H1 (cell line): Measurements from ENCODE around the gene PRDX5. TPM values are rescaled to one million over a fixed set of nuclear protein-coding genes. Genes with fewer than 3 reads are reported as not detected.

ENCODE experiments used
- CTCF ChIA-PET: fragments of 300-600 bp; sonication (Branson Sonifier 250); formaldehyde crosslinking; loops from one replicate; lab custom pipeline; 2021; ENCODE audit not compliant: partially characterized antibody; lab: Charles Lee
- POLR2A ChIA-PET: fragments of 300-600 bp; sonication (Branson Sonifier 250); formaldehyde crosslinking; loops from one replicate; lab custom pipeline; 2021; ENCODE audit warnings: inconsistent platforms; ENCODE audit not compliant: partially characterized antibody; lab: Charles Lee
- DNase-seq, 2 experiments: peaks; one replicate each; pipeline versions ENCODE4 v3.0.0 to v3.0.0-alpha.2; 2010 to 2022; ENCODE audit warnings: low spot score in 2 of 2, low read depth in 1 of 2, mixed read lengths in 1 of 2
- FAIRE-seq: peaks from 2 replicates; lab custom pipeline; 2011; peaks lifted over from hg19 to GRCh38; lab: Jason Lieb, UNC
- H2AFZ ChIP-seq: 2 replicates; pipeline ENCODE4 v1.8.1; 2012; ENCODE audit warnings: low read length, inconsistent platforms
- H2AK5ac ChIP-seq: 2 replicates; pipeline ENCODE4 v1.6.1; 2013; ENCODE audit warnings: low read depth, low read length
- H2BK120ac ChIP-seq: replicated peaks from 2 replicates; pipeline ENCODE3; 2013; ENCODE audit warnings: low read depth, low read length, inconsistent platforms
- H2BK12ac ChIP-seq: 2 replicates; pipeline ENCODE4 v1.6.1; 2013; ENCODE audit warnings: low read depth, low read length
- H2BK15ac ChIP-seq: 2 replicates; pipeline ENCODE4 v1.6.1; 2013; ENCODE audit warnings: low read length
- H2BK20ac ChIP-seq: 2 replicates; pipeline ENCODE4 v1.6.1; 2013; ENCODE audit warnings: low read length
- H2BK5ac ChIP-seq: 2 replicates; pipeline ENCODE4 v1.6.1; 2013; ENCODE audit warnings: low read depth, low read length
- H3K14ac ChIP-seq: 2 replicates; pipeline ENCODE4 v1.6.1; 2013; ENCODE audit warnings: inconsistent platforms; ENCODE audit not compliant: insufficient read length
- H3K18ac ChIP-seq: 2 replicates; pipeline ENCODE4 v1.6.1; 2013; ENCODE audit warnings: low read length; ENCODE audit errors: extremely low read depth
- H3K23ac ChIP-seq: 2 replicates; pipeline ENCODE4 v1.6.1; 2013; ENCODE audit warnings: inconsistent platforms; ENCODE audit not compliant: insufficient read length
- H3K23me2 ChIP-seq: 2 replicates; pipeline ENCODE4 v1.6.1; 2013; ENCODE audit warnings: low read depth, low read length
- H3K27ac ChIP-seq: 2 replicates; pipeline ENCODE4 v1.6.1; 2011; ENCODE audit warnings: low read depth, low read length, inconsistent platforms
- H3K27me3 ChIP-seq, 4 experiments: replicated peaks in 1 of 4; 1 replicate in 1 of 4; 2 replicates in 3 of 4; pipeline versions ENCODE4 v1.6.1 to v1.8.1; 2011 to 2013; ENCODE audit warnings: low read length in 3 of 4, mild to moderate bottlenecking in 3 of 4, inconsistent platforms in 2 of 4, mixed read lengths in 2 of 4, moderate library complexity in 1 of 4; ENCODE audit not compliant: control insufficient read depth in 3 of 4, insufficient read depth in 3 of 4; ENCODE audit errors: extremely low read depth in 1 of 4
- H3K36me3 ChIP-seq, 4 experiments: 2 replicates each; pipeline versions ENCODE4 v1.6.1 to v1.8.1; 2011 to 2013; ENCODE audit warnings: mild to moderate bottlenecking in 4 of 4, low read length in 3 of 4, moderate library complexity in 2 of 4, control low read depth in 1 of 4, inconsistent platforms in 1 of 4; ENCODE audit not compliant: insufficient read depth in 4 of 4, control insufficient read depth in 2 of 4
- H3K4ac ChIP-seq: replicated peaks from 2 replicates; pipeline ENCODE3; 2013; ENCODE audit warnings: low read length, low read depth, mixed read lengths, inconsistent platforms; ENCODE audit not compliant: insufficient read length
- H3K4me1 ChIP-seq, 4 experiments: replicated peaks in 1 of 4; 1 replicate in 1 of 4; 2 replicates in 3 of 4; pipeline versions ENCODE4 v1.6.1 to v1.8.1; 2011 to 2013; ENCODE audit warnings: low read length in 3 of 4, inconsistent platforms in 2 of 4, mixed read lengths in 1 of 4; ENCODE audit not compliant: insufficient read depth in 4 of 4, control insufficient read depth in 3 of 4
- H3K4me2 ChIP-seq, 2 experiments: 2 replicates each; pipeline versions ENCODE4 v1.6.1 to v1.8.1; 2011 to 2013; ENCODE audit warnings: low read depth in 2 of 2, low read length in 2 of 2, control low read depth in 1 of 2, inconsistent platforms in 1 of 2, mild to moderate bottlenecking in 1 of 2; ENCODE audit not compliant: insufficient read depth in 1 of 2
- H3K4me3 ChIP-seq, 4 experiments: fragments of 200-600, 300-600 bp in 1 of 4; sonication (generic), shearing (Covaris generic), sonication (Bioruptor Twin) in 1 of 4; 2 replicates each; pipeline versions ENCODE4 v1.5.1 to v1.8.1; 2011 to 2016; ENCODE audit warnings: low read length in 4 of 4, low read depth in 3 of 4, control low read depth in 2 of 4, inconsistent platforms in 2 of 4, mild to moderate bottlenecking in 2 of 4, mixed read lengths in 1 of 4, moderate library complexity in 1 of 4; ENCODE audit not compliant: insufficient read depth in 2 of 4; ENCODE audit errors: extremely low read depth in 1 of 4
- H3K56ac ChIP-seq: replicated peaks from 2 replicates; pipeline ENCODE3; 2013; ENCODE audit warnings: low read depth, mild to moderate bottlenecking, mixed read lengths, low read length, inconsistent platforms; ENCODE audit not compliant: insufficient read length
- H3K79me1 ChIP-seq: 2 replicates; pipeline ENCODE4 v1.6.1; 2013; ENCODE audit warnings: low read depth, low read length, control low read depth
- H3K79me2 ChIP-seq, 2 experiments: 2 replicates each; pipeline versions ENCODE4 v1.6.1 to v1.8.1; 2012 to 2013; ENCODE audit warnings: low read length in 2 of 2, mild to moderate bottlenecking in 2 of 2, inconsistent platforms in 1 of 2; ENCODE audit not compliant: insufficient read depth in 2 of 2, control insufficient read depth in 1 of 2
- H3K9ac ChIP-seq, 4 experiments: replicated peaks in 1 of 4; 1 replicate in 1 of 4; 2 replicates in 3 of 4; pipeline versions ENCODE4 v1.6.1 to v1.8.1; 2011 to 2013; ENCODE audit warnings: low read depth in 3 of 4, low read length in 3 of 4, control low read depth in 2 of 4, mild to moderate bottlenecking in 2 of 4, moderate library complexity in 2 of 4, inconsistent platforms in 1 of 4; ENCODE audit errors: extremely low read depth in 1 of 4
- H3K9me3 ChIP-seq, 2 experiments: 2 replicates each; pipeline versions ENCODE4 v1.6.1 to v1.8.1; 2012 to 2013; ENCODE audit warnings: mild to moderate bottlenecking in 2 of 2, moderate library complexity in 2 of 2, control low read depth in 1 of 2, inconsistent platforms in 1 of 2, low read depth in 1 of 2, low read length in 1 of 2, mixed read lengths in 1 of 2; ENCODE audit not compliant: insufficient read depth in 2 of 2
- H4K20me1 ChIP-seq, 2 experiments: replicated peaks in 1 of 2; 2 replicates each; pipeline versions ENCODE3 to v1.8.1; 2011 to 2013; ENCODE audit warnings: inconsistent platforms in 2 of 2, low read length in 2 of 2, mild to moderate bottlenecking in 1 of 2; ENCODE audit not compliant: insufficient read depth in 2 of 2, control insufficient read depth in 1 of 2
- H4K5ac ChIP-seq: 2 replicates; pipeline ENCODE4 v1.6.1; 2013; ENCODE audit warnings: low read length, low read depth, mixed read lengths, inconsistent platforms; ENCODE audit not compliant: insufficient read length
- H4K8ac ChIP-seq: 2 replicates; pipeline ENCODE4 v1.8.0; 2013; ENCODE audit warnings: mild to moderate bottlenecking, moderate library complexity, low read length, inconsistent platforms; ENCODE audit not compliant: insufficient read depth; ENCODE audit errors: extremely low read depth
- H4K91ac ChIP-seq: replicated peaks from 2 replicates; pipeline ENCODE3; 2013; ENCODE audit warnings: low read length, mixed read lengths, inconsistent platforms; ENCODE audit not compliant: insufficient read length
- CBX5 ChIP-seq: fragments of 300-800, 300-1000 bp; sonication (generic); IDR thresholded peaks from 2 replicates; pipeline ENCODE4 v1.7.1; 2016; ENCODE audit warnings: antibody characterized with exemption, low read length, low read depth
- CTBP2 ChIP-seq: IDR thresholded peaks from 2 replicates; pipeline ENCODE4 v1.7.0; 2011; ENCODE audit warnings: borderline replicate concordance, mild to moderate bottlenecking, moderate library complexity, mixed read lengths, low read length; ENCODE audit not compliant: insufficient read depth, insufficient read length
- FOSL1 ChIP-seq: IDR thresholded peaks from 2 replicates; pipeline ENCODE4 v1.6.1; 2011; ENCODE audit warnings: mild to moderate bottlenecking, low read depth, low read length, moderate library complexity; ENCODE audit not compliant: insufficient read depth
- HDAC2 ChIP-seq, 2 experiments: fragments of 300-600 bp in 1 of 2; sonication (generic) in 1 of 2; IDR thresholded peaks; 2 replicates each; pipeline ENCODE4 v1.6.1; 2011 to 2012; ENCODE audit warnings: low read depth in 2 of 2, low read length in 2 of 2, mild to moderate bottlenecking in 2 of 2, moderate library complexity in 2 of 2, borderline replicate concordance in 1 of 2, inconsistent platforms in 1 of 2
- NRF1 ChIP-seq: IDR thresholded peaks from 2 replicates; pipeline ENCODE4 v1.6.1; 2011; ENCODE audit warnings: mild to moderate bottlenecking, low read depth, low read length, improper control_type of control experiment
- RAD21 ChIP-seq, 2 experiments: IDR thresholded peaks in 1 of 2; conservative IDR thresholded peaks in 1 of 2; 2 replicates each; pipeline ENCODE4 v1.6.1; 2011; ENCODE audit warnings: low read depth in 2 of 2, low read length in 2 of 2, improper control_type of control experiment in 1 of 2, inconsistent platforms in 1 of 2, mild to moderate bottlenecking in 1 of 2, moderate library complexity in 1 of 2
- RNF2 ChIP-seq: fragments of 200-900, 300-1000 bp; sonication (generic); IDR thresholded peaks from 2 replicates; pipeline ENCODE4 v1.7.1; 2016; ENCODE audit warnings: borderline replicate concordance, low read depth, mild to moderate bottlenecking, antibody characterized with exemption, low read length; ENCODE audit not compliant: poor library complexity, severe bottlenecking; ENCODE audit errors: missing control alignments
- TCF12 ChIP-seq: IDR thresholded peaks from 2 replicates; pipeline ENCODE4 v1.6.1; 2011; ENCODE audit warnings: low read depth, mild to moderate bottlenecking, low read length
- WGBS, 2 experiments: shearing (Covaris generic) in 1 of 2; methylation state at CpG; one replicate each; pipeline versions ENCODE4 v1.1.6 to v1.1.7; 2013 to 2015; ENCODE audit warnings: low lambda C conversion rate in 2 of 2, mixed read lengths in 2 of 2, inconsistent platforms in 1 of 2, low coverage in 1 of 2, missing lambda C conversion rate in 1 of 2; ENCODE audit not compliant: insufficient replicate concordance in 2 of 2, insufficient coverage in 1 of 2, insufficient read length in 1 of 2; ENCODE audit errors: extremely low coverage in 1 of 2, missing lambda C conversion rate in 1 of 2; 5-methylcytosine and 5-hydroxymethylcytosine counted together
- polyA plus RNA-seq, 7 experiments: library from polyadenylated mRNA; depleted of rRNA in 3 of 7; stranded (reverse) in 5 of 7; unstranded in 2 of 7; fragments of >200 nt in 5 of 7; fragments of 200-250 nt in 2 of 7; gene quantifications; 1 replicate in 5 of 7; 2 replicates in 1 of 7; 4 replicates in 1 of 7; pipeline versions ENCODE4 v1.2.1 to v1.2.3, GENCODE V29; 2011 to 2013; ENCODE audit warnings: missing spikeins in 2 of 7, mixed read lengths in 2 of 7
- total RNA-seq: library from RNA; stranded (reverse); fragmentation: NEBNext Ultra II Directional; extraction: Animal tissue kit (Norgen Biotek cat#: 25700); gene quantifications from 2 replicates; pipeline ENCODE4 v1.2.1, GENCODE V29; 2021
- TF ChIP-seq, protein P1 (sequence below): IDR thresholded peaks from 2 replicates; pipeline ENCODE4 v1.6.1; 2011; ENCODE audit warnings: low read depth, mild to moderate bottlenecking, low read length; ENCODE audit not compliant: insufficient read depth

PRDX5 gene
- total and polyA plus RNA-seq, 2 of the 8 experiments (the other 6 are each of a cell fraction or from before 2014, with no cell fraction given) = 201 to 582 TPM

GRCh38 chr11:64322925-64323260 lies 5.0 kb downstream of the PRDX5 start:
- Histone ChIP-seq H3K79me2 (peaks cover 0 to 10% of the 10 kb centered on the region in 2 experiments; a peak in 1 of 4 replicates), H2BK5ac (peak overlapping the region; percentile 75; the same call in 1 of the 2 replicates), H3K27me3 (no peaks in the 10 kb centered on the region), H3K23ac (no peak overlapping the region), H4K91ac (no peak overlapping the region), H3K9me3 (no peaks in the 10 kb centered on the region), H4K20me1 (peaks cover 0 to 3% of the 10 kb centered on the region in 2 experiments), H4K5ac (no peak overlapping the region), H3K56ac (no peak overlapping the region), H2BK20ac (no peak overlapping the region), H3K36me3 (peaks cover 0 to 16% (median 3%) of the 10 kb centered on the region in 4 experiments; a peak in 6 of 8 replicates), H2BK12ac (no peak overlapping the region), H3K18ac (no peak overlapping the region), H4K8ac (no peak overlapping the region), H2BK120ac (no peak overlapping the region), H2AFZ (no peak overlapping the region), H3K14ac (no peak overlapping the region), H3K79me1 (0 out of 2 replicates have a peak, but pooled peaks cover 5% of the 10 kb centered on the region), H3K4ac (no peak overlapping the region), H3K4me2 (no peak overlapping the region), H3K4me1 (peaks cover 1 to 10% (median 5%) of the 10 kb centered on the region in 4 experiments; a peak in 6 of 7 replicates), H2BK15ac (no peak overlapping the region), H3K27ac (no peak overlapping the region), H3K9ac (no peak overlapping the region), H3K4me3 (no peak overlapping the region), H3K23me2 (peaks cover 3% of the 10 kb centered on the region; the same call in 1 of the 2 replicates), H2AK5ac (0 out of 2 replicates have a peak overlapping the region, but pooled peaks have one; percentile 10)
- no peak for DNase-seq
- 95% methylated on average over 7 of the region's 7 CpGs; no CpG with 5 or more reads in 1 of the 2 experiments for WGBS, 2 experiments
- no peak for FAIRE-seq
- ChIA-PET CTCF (interaction anchor here (1.4 to 37.6 kb wide), 5 partner anchors 9 to 33 kb away, joined by 6 to 614 read pairs (median 22); partner anchors contain the start of genes CATSPERZ, ESRRA, PRDX5 and TRMT112), POLR2A (interaction anchor here (0.7 to 2.6 kb wide), 4 partner anchors 9 to 52 kb away, joined by 4 to 12 read pairs (median 6); no protein-coding TSS in a partner anchor)
- no peak for TF ChIP-seq HDAC2 (IDR thresholded peaks at IDR 0.05; ENCODE audit: borderline replicate concordance in 1 of 2, low read depth in 2 of 2, low read length in 2 of 2)
- no peak for TF ChIP-seq CTBP2
- no peak for TF ChIP-seq NRF1
- no peak for TF ChIP-seq FOSL1
- TF ChIP-seq CBX5 = no peak
- no peak for TF ChIP-seq TCF12
- TF ChIP-seq, protein P1, sequence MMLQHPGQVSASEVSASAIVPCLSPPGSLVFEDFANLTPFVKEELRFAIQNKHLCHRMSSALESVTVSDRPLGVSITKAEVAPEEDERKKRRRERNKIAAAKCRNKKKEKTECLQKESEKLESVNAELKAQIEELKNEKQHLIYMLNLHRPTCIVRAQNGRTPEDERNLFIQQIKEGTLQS = no peak
- no peak for TF ChIP-seq RNF2
- no peak for TF ChIP-seq RAD21 (IDR thresholded peaks at IDR 0.05 in 1 of 2, conservative IDR thresholded peaks at IDR 0.05 in 1 of 2; ENCODE audit: low read depth in 2 of 2, low read length in 2 of 2)
